Gastrocnemius medialis (tissue), 4 donors: Measurements from ENCODE around the gene TMEM91.

ENCODE experiments used
- POLR2A ChIP-seq, 2 donors: fragments of 450-650 bp; IDR thresholded peaks; one replicate each; pipeline ENCODE4 v1.6.1; 2017; ENCODE audit warnings: antibody characterized with exemption in 2 of 2, mild to moderate bottlenecking in 2 of 2, moderate library complexity in 2 of 2
- TF ChIP-seq, protein P1 (sequence below), 5 experiments: fragments of 450-650 bp in 3 of 5; fragments of 200-600 bp in 2 of 5; sonication (generic) in 2 of 5; IDR thresholded peaks in 4 of 5; conservative IDR thresholded peaks in 1 of 5; 1 replicate in 4 of 5; 2 replicates in 1 of 5; pipeline ENCODE4 v1.5.1; 2016 to 2019; ENCODE audit warnings: antibody characterized with exemption in 5 of 5, mild to moderate bottlenecking in 3 of 5, moderate library complexity in 3 of 5

DNA sequence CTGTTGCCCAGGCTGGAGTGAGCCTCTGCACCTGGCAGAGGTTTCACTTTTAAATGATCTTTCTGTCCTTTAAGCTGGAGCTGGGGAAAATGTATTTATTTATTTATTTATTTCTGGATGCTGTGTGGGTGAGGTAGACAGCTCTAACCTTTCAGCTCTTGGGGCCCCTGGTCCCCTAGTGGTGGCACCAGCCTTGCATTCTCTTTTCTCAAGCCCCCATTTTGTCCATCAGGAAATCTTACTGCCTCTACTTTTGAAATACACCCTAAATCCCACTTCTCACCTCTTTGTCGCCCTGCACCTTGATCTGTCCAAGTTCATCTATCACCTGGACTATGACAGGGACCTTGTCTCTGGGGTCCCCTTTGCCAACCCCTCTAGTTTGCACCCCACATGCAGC is 10.2 kb upstream of the TMEM91 start:
- no peak for TF ChIP-seq POLR2A (IDR thresholded peaks at IDR 0.05)
- TF ChIP-seq, protein P1, sequence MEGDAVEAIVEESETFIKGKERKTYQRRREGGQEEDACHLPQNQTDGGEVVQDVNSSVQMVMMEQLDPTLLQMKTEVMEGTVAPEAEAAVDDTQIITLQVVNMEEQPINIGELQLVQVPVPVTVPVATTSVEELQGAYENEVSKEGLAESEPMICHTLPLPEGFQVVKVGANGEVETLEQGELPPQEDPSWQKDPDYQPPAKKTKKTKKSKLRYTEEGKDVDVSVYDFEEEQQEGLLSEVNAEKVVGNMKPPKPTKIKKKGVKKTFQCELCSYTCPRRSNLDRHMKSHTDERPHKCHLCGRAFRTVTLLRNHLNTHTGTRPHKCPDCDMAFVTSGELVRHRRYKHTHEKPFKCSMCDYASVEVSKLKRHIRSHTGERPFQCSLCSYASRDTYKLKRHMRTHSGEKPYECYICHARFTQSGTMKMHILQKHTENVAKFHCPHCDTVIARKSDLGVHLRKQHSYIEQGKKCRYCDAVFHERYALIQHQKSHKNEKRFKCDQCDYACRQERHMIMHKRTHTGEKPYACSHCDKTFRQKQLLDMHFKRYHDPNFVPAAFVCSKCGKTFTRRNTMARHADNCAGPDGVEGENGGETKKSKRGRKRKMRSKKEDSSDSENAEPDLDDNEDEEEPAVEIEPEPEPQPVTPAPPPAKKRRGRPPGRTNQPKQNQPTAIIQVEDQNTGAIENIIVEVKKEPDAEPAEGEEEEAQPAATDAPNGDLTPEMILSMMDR (IDR thresholded peaks at IDR 0.05 in 4 of 5, conservative IDR thresholded peaks at IDR 0.05 in 1 of 5): no peak
